Measurements from ENCODE around the gene GLO1.
"Not testable (repeated sequence)": the region's sequence is repeated elsewhere in the genome, so short reads cannot be mapped to it uniquely, and the experiment has no call there.

Gene GLO1

DNA sequence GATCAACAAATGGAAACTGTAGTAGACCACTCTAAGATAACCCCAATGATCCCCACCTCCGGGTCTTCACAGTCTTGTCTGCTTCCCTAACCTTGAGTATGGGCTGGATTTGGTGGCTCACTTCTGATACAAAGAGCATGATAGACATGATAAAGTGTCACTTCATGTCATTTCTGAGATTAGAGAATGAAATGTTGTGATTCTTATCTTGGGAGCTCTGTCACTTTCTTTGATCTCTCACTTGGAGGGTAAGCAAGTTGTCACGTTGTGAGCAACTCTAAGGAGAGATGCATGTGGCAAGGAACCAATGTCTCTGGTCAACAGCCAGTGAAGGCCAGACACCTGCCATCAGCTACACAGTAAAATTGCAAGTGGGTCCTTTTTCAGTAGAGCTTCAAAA lies 3.0 kb upstream of the GLO1 start:
- DNase-seq (ENCODE audit: low read depth in 1 of 2, low spot score in 1 of 2) = no peak

DNA sequence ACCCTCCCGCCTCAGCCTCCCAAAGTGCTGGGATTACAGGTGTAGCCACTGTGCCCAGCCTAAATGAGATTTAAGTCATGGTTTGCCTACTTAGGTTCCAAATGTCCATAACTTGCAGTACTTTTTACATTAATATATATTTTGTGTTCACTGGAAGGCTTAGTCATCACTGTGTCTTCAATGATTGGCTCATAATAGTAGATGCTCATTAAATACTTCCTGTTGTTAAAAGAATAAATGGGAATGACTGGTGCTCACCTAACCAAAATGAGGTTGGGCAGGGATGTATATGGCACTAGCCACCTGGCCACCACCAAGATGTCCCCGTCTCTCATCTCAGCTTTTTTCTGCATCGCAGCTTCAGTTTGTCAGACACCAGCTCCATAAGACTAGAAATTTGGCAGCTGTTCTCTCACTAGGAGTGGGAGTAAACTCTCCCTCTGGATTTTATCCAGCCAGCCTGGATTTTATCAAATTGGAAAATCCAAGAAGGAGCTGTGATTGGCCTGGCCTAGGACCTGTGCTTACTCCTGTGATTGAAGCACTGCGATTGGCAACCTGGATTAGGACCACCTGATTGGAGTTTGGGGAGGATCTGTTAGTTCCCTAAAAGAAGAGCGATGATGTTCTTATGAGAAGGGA lies 1.1 kb upstream of the GLO1 start:
- DNase-seq (ENCODE audit: low read depth in 1 of 2, low spot score in 1 of 2) = no peak

DNA sequence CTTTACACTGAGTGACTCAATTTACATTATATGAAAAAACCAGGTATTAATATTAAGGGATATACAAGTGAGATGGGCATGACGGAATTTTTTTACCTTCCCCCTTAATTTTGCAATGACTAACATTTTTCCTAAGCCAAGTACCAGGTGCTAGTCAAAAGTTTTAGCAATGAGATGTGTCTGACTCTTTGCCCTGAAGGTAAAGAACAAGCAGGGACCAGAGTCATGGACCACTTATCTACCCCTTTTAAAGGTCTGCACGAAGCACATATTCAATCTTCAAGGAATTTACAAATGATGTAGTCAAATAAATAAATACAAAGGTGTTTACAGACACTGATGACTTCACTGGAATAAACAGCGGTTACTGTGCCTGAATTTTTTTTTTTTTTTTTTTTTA lies 1.4 kb downstream of the GLO1 start:
- DNase-seq (ENCODE audit: low read depth in 1 of 2, low spot score in 1 of 2) = no peak

DNA sequence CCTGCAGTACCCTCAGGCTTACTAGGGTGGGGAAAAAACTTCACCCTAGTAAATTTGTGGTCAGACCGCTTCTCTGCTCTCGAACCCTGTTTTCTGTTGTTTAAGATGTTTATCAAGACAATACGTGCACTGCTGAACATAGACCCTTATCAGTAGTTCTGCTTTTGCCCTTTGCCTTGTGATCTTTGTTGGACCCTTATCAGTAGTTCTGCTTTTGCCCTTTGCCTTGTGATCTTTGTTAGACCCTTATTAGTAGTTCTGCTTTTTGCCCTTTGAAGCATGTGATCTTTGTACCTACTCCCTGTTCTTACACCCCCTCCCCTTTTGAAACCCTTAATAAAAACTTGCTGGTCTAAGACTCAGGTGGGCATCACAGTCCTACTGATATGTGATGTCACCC lies 3.2 kb downstream of the GLO1 start:
- DNase-seq (ENCODE audit: low read depth in 1 of 2, low spot score in 1 of 2) = not testable (repeated sequence)

DNA sequence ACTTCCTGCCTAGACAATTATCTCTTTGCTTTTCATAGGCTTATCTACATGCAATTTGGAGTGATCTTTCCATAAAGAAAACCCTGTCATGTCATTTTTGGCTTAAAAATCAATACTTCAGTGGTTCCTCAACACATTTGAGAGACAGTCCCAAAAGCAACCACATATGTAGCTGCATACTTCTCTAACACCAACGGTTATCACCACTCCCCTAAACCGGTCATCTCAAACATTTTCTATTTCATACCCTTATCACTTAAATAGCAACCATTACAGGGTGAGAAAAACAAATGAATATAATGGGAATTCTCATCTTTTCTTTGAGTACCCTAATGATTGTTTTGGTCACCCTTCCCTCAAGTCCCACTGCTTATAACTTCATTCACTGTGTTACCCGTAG lies 5.1 kb downstream of the GLO1 start:
- DNase-seq (ENCODE audit: low read depth in 1 of 2, low spot score in 1 of 2) = no peak

DNA sequence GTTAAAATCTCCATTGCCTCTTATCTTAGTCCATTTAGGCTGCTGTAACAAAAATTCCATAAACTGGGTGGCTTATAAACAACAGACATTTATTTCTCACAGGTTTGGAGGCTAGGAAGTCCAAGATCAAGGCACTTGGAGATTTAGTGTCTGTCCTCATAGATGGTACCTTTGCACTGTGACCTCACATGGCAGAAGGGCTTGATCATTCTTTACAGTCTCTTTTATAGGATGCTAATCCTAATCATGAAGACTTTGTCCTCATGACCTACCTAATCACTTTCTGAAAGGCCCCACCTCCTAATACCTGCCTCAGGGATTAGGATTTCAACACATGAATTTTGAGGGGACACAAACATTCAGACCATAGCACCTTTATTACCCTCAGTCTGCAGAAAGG lies 6.6 kb downstream of the GLO1 start:
- DNase-seq (ENCODE audit: low read depth in 1 of 2, low spot score in 1 of 2) = no peak

DNA sequence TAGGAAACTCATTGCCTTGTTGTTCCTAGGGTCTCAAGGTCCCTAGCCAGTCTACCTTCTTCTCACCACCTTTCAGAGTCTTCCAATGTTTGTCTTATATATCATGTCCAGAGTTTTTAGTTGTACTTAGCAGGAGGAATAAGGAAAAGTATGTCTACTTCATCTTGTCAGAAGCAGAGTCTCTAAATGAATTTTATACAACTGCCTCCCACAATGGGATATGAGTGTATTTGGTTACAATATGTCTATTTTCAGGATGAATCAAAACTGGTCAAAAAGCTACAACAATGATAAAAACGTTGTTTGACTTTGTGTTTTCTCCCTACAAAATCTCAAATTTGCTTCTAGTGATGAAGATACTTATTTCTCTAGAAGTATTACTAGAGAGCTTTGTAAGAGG lies 7.0 kb downstream of the GLO1 start:
- no peak for DNase-seq (ENCODE audit: low read depth in 1 of 2, low spot score in 1 of 2)

DNA sequence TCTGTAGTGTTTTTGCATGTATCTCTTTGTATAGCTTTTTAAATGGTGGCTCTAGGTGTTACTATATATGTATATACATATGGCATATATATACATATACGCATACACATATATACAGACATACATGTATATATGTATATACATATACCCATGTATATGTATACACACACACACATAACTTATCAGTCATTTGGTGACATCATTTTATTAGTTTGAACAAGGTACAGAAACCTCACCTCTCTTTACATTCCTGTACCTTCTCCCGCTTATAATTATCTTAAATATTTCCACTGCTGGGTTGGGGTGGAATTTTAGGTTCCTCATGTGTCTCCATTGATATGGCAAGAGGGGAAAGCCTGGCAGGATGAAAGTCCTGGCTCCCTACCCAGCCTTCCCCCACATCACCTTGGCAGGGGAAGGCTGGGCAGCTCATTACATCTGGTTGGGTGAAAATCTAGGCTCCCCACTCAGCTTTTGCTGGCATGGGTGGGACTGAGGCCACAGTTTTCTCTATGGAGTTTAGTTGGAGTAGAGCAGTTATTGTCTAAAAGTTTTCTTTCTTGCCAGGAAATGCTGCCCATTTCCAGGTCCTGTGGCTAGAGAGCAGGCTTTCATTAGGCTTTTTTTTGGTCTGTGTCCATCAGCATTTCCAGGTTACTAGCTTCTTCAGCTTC lies 7.6 kb downstream of the GLO1 start:
- DNase-seq (ENCODE audit: low read depth in 1 of 2, low spot score in 1 of 2) = no peak

DNA sequence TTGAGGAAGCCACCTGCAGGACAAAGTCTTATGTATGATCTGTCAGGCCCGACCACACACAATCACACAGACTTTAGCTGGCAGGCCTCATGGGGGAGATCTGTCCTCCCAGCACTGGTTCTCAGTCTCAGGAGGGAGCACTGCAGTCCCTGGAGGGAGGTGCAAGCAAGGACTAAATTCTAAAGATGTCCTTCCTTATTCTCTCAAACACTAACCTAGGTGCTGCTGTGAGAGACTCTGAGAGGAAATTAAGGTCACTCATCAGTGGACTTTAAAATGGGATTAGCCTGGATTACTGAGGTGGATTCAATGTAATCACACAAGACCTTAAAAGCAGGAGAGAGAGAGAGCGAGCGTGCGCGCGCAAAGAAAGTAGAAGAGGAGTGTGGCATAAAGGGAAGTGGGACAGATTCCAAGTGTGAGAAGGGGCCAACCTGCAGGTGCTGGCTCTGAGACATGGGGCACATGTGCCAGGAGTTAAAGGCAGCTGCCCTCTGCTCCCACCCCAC lies 14.3 kb downstream of the GLO1 start:
- no peak for DNase-seq (ENCODE audit: low read depth in 1 of 2, low spot score in 1 of 2)

DNA sequence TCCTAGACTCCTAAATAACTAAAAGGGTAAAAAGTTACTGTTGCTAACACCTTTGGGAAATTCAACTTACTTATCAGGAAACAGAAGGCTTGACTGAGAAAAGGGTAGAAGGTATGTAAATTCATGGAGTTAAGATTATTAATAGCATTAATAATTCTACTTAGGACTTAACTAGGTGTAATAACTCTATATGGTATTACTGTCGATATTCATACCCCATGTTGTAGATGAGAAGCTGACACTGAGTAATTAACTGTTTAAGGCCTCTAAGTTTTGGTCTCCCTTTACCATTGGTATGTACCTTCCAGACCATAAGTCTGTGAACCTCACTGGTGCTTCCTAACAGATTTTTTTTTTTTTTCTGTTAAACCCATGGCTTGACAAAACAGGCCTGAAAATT lies 15.4 kb downstream of the GLO1 start:
- no peak for DNase-seq (ENCODE audit: low read depth in 1 of 2, low spot score in 1 of 2)

DNA sequence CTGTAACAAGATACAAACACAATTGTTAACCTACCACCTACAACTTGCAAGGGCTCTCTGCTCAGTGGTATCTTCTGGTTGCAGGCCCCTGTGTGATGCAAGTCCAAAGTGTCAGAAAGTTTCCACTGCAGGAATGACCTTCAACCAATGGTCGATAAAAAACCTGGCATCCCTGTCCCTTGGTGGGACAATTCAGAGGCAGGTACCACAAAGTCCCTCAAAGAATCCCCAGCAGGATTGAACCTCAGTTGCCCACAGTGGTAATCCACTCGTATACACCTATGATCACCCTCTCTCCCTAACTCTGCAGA lies 15.9 kb downstream of the GLO1 start:
- DNase-seq (ENCODE audit: low read depth in 1 of 2, low spot score in 1 of 2) = no peak

DNA sequence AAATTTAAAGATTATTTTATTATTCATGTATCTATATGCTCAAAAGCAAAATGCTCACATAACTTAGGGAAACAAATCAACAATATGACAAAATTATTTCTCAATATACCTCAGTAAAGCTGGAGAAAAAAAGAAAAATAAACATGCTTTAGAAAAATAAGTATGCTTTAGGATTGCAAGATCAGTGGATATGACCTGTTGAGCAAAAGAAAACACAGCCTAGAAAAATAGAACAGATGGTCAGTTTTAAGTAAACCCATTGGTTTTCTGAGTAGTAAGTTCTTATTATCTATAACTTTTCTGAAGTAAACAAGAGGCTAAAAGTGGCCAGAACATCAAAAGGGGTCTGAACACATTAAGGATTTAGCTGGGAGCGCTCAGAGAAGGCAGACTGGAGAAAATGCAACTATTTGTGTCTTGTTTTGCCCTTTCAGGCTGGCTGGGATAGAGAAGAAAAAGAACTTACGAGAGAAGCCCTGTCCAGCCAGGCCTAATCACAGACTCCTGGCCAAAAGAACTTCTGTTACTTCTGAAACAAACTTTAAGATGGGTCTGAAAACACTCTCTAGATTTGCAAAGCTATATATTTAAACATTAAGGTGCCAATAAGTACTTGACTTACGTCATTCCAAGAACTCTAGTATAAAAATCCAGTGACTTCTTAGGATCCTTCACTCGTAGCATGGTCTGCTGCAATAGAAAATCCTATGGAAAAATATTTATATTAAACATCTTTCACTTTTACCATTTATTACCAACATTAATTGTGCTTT lies 16.5 kb downstream of the GLO1 start:
- no peak for DNase-seq (ENCODE audit: low read depth in 1 of 2, low spot score in 1 of 2)

DNA sequence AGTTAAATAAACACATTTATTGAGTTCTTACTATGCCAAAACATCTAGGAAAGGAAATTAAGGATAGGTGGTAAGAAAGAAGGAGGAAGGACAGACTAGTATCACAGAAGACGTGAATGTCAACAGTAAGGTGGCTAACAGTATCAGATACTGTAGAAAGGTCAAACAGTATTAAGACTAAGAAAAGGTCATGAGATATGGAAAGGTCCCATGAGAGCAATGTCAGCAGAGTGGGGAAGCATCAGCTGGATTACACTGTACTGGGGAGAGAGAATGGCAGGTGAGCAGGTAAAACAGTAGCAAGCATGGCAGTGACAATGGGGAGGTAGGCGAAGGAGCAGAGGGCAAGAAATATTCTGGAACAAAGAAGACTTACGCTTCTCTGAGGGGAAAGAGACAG lies 18.0 kb downstream of the GLO1 start:
- no peak for DNase-seq (ENCODE audit: low read depth in 1 of 2, low spot score in 1 of 2)

DNA sequence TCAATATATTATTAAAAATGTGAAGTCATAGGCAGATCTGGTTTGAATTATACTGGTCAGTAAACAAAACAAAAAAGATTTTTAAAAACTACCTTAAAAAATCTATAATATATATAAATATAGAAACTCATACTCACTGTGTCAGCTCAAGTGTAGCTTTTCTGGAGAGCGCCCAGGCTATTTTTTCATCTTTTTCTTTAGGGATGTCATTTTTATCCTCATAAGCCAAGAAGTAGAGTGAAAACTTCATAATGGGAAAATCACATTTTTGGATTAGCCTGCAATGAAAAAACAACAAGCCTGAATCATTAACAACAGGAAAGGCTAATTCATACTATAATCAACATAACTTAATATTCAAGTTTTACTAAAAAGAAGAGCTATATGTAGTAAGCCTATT lies 18.7 kb downstream of the GLO1 start:
- DNase-seq (ENCODE audit: low read depth in 1 of 2, low spot score in 1 of 2) = no peak

DNA sequence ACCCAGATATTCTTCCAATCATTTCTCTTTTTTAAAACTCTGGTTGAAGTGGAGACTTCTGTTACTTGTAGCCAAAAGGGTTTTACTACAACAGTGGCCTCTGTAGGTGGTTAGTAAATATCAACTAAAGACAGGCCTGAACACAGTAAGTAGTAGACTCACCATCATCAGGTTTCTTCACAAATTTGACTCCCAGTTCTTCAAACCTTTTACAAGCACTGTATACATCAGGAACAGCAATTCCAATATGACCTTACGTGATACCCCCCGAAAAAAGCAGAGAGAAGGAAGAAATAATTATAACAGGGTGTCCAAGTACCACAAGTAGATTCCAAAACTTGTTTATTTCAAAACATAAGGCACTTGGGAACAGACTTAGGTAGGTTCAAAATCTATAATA lies 21.1 kb downstream of the GLO1 start:
- DNase-seq (ENCODE audit: low read depth in 1 of 2, low spot score in 1 of 2) = no peak

DNA sequence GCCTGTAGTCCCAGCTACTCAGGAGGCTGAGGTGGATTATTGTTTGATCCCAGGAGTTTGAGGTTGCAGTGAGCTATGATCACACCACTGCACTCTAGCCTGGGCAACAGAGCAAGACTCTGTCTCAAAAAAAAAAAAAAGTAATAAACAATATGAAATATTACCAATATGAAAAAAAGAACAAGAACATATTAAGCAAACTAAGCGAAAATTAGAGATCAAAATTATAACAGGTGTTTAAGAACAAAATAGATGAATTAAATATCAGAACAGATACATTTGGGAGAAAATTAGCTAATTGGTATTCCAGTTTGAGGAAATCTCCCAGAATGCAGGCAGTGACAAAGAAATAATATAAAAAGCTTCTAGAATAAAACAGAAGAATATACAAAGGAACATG lies 23.3 kb downstream of the GLO1 start:
- no peak for DNase-seq (ENCODE audit: low read depth in 1 of 2, low spot score in 1 of 2)

DNA sequence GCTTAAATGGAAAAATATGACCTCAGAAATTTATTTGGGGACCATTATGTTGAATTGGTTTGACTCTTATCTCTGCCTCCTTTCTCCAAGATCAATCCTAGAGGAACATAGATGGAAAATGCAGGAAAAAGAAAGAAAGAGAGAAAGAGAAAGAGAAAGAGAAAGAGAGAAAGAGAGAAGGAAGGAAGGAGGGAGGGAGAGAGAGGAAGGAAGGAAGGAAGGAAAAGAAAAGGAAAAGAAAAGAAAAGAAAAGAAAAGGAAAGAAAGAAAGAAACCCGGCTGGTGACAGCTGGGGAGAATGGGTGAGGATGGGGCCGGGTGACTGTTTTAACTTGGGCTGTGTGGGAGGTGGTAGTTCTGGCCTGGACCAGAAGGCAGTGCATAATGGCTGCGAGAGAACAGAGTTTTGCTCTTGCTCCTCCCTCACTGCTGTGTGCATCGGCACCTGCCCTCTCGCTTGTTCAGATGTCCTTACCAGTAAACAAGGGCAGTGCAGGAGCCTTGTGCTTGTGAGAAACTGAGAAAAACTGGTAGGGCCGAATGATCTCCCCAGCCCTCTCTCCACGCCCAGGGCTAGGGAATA lies 24.7 kb downstream of the GLO1 start:
- DNase-seq (ENCODE audit: low read depth in 1 of 2, low spot score in 1 of 2) = no peak

DNA sequence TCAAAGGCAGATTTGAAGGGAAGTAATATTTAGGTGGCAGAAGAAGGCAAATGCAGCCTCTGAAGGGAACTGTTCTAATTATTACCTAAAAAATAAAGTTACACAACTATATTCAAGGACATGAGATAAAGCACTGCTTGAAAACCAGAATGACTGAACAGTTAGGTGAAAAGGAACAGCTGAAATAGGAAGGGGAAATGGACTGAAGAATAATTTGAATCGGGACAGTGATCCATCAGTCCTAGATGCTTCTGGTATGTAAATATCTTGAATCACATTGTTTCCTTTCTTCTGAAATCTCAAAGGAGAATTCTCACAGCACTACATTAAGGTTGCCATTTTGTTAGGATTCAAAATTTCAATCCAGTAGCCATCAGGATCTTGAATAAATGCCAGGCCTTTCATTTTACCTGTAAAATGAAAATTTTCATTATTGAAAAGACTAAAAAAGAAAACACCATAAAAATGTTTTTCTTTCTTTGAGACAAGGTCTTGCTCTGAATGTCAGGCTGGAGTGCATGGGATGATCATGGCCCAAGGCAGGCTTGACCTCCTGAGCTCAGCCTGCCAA lies 25.9 kb downstream of the GLO1 start:
- DNase-seq (ENCODE audit: low read depth in 1 of 2, low spot score in 1 of 2) = no peak

DNA sequence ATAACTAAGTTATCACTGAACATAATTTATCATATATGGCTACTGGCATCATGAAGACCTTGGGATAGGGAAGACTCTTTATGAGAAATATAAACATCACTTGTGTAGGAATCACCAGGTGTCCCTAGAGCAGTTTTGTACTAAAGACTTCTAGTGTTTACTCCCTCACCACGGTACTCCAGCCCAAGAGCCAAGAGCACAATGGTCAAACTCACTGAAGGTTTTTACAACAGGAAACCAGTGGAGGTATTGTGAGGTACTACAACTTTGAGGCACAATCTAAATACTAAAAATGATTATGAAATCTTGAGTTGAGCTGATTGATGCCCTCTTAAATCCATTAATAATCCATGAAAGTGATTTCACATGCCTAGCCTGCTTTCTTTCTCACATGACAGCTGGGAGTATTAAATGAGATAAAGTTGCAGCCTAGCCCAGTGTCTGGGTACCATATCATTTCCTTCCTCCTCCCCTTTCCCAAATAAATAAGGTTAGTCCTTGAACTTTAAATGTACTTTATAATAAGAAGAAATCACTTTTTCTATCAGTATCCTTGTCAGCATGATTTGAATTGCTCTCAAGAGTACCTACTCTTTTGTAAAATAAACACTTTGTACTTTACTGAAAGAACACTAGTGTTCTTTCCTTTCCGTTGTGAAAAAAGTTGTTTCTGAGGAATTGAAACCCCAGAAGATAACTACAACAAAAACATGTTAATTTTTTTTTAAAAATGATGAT lies 26.5 kb downstream of the GLO1 start:
- no peak for DNase-seq (ENCODE audit: low read depth in 1 of 2, low spot score in 1 of 2)

DNA sequence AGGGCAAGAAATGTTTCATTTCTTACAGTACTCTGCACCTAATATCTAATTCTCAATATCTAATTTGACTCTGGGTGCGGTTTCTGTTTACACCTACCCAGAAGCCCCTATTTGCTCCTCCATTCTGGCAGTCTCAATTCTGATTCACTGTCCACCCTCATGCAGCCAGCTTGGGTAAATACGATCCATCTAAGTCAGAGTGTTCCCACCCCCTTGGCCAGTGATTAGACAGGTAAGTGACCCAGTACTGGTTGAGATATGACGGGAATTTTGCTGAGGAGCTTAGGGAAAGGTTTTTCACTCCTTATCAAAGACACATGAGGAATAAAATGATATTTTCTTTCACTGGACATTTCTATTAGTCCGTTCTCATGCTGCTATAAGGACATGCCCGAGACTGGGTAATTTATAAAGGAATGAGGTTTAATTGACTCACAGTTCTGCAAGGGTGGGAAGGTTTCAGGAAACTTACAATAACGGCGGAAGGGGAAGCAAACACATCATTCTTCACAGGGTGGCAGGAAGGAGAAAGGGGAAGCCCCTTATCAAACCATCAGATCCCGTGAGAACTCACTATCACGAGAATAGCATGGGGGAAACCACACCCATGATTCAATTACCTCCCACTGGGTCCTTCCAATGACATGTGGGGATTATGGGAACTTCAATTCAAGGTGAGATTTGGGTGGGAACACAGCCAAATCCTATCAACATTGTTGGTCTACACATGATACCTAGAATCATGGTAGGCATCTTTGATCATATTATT lies 29.4 kb downstream of the GLO1 start:
- DNase-seq (ENCODE audit: low read depth in 1 of 2, low spot score in 1 of 2) = peak in 1 of 2 donors; percentile 35
